ENCODE results near the gene CIBAR2. TPM values are rescaled to one million over a fixed set of nuclear protein-coding genes. Genes with fewer than 3 reads are reported as not detected.

CIBAR2 gene
- total and polyA plus RNA-seq, 10 of the 15 experiments (the other 5 are each of a cell fraction or from before 2014, with no cell fraction given): 0.05 to 0.16 (median 0.07) TPM; not detected in 7

DNA sequence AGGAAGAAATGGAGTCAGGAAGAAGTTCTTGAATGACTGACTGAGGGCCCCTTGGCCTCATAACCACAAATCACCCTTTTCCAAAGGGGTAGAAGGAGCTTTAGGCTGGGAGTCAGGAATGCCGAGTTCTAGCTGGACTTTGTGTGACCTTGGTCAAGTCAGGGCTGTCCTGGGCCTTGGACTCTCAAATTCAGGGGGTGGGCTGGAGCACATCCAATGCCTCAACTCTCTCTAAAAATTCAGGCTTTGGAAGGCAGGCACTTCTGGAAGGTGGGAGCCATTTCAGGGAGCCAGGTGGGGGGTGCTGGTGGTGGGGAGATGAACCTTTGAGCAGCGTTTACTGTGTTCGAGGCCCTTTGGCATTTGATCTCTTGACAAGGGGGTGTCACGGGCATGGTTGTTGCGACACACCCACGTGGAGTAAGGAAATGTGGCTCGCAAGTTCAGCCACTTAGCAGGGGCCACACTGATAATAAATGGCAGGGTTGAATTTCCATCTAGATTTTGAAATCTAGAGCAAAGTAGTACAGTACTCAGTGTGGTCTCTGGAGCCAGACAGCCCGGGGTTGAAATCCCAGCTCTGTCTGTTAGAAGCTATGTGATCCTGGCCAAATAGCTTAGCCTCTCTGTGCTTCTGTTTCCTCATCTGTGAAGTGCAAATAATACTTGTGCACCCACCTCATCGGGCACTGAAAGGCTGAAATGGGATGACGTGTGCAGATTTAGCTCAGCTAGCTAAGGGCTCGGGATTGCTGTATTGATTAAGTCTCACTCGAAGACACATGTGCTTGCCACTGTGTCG lies 47.1 kb upstream of the CIBAR2 start:
- WGBS (ENCODE audit: insufficient coverage, insufficient replicate concordance, low lambda C conversion rate, missing lambda C conversion rate): 67% methylated on average over 13 of the region's 13 CpGs
- no peak overlapping the region for H3K9ac ChIP-seq (ENCODE audit: control insufficient read depth, insufficient read depth, low read length)
- no peak for FAIRE-seq
- intact Hi-C loops (cut with micrococcal nuclease; ENCODE audit: unreplicated experiment) (no loop called here), in situ Hi-C loops (cut with MboI) (no loop called here)
- no peaks in the 10 kb centered on the region for H3K79me2 ChIP-seq (ENCODE audit: control insufficient read depth, insufficient read depth, low read length)
- no peak overlapping the region for H3K27ac ChIP-seq (ENCODE audit: control insufficient read depth, insufficient read depth)
- DNase-seq (ENCODE audit: low read depth, low spot score): no peak
- ATAC-seq: no peak
- TF ChIP-seq NFYA (IDR thresholded peaks at IDR 0.05; ENCODE audit: borderline replicate concordance, low read depth, low read length) (no peak), MTA2 (IDR thresholded peaks at IDR 0.05; ENCODE audit: low read depth) (no peak), HDGF (IDR thresholded peaks at IDR 0.05) (no peak), NR2C1 (IDR thresholded peaks at IDR 0.05) (no peak), RAD51 (IDR thresholded peaks at IDR 0.05) (no peak)
- TF ChIP-seq, protein P1, sequence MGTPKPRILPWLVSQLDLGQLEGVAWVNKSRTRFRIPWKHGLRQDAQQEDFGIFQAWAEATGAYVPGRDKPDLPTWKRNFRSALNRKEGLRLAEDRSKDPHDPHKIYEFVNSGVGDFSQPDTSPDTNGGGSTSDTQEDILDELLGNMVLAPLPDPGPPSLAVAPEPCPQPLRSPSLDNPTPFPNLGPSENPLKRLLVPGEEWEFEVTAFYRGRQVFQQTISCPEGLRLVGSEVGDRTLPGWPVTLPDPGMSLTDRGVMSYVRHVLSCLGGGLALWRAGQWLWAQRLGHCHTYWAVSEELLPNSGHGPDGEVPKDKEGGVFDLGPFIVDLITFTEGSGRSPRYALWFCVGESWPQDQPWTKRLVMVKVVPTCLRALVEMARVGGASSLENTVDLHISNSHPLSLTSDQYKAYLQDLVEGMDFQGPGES (IDR thresholded peaks at IDR 0.05): no peak
- TF ChIP-seq, protein P2, sequence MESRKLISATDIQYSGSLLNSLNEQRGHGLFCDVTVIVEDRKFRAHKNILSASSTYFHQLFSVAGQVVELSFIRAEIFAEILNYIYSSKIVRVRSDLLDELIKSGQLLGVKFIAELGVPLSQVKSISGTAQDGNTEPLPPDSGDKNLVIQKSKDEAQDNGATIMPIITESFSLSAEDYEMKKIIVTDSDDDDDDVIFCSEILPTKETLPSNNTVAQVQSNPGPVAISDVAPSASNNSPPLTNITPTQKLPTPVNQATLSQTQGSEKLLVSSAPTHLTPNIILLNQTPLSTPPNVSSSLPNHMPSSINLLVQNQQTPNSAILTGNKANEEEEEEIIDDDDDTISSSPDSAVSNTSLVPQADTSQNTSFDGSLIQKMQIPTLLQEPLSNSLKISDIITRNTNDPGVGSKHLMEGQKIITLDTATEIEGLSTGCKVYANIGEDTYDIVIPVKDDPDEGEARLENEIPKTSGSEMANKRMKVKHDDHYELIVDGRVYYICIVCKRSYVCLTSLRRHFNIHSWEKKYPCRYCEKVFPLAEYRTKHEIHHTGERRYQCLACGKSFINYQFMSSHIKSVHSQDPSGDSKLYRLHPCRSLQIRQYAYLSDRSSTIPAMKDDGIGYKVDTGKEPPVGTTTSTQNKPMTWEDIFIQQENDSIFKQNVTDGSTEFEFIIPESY (IDR thresholded peaks at IDR 0.05): no peak
- BruUV-seq (replicated peaks): no TSS peak
- SMC1A ChIA-PET (ENCODE audit: uncharacterized antibody, unreplicated experiment): interaction anchor here (1.2 to 1.4 kb wide), 2 partner anchors 10 to 67 kb away, joined by 4 to 5 read pairs; no protein-coding TSS in a partner anchor
- RAD21 ChIA-PET (ENCODE audit: unreplicated experiment): interaction anchor here (0.9 to 2.4 kb wide), 3 partner anchors 44 to 67 kb away, joined by 3 to 7 read pairs (median 3); no protein-coding TSS in a partner anchor
- H3K27me3 ChIP-seq (replicated peaks in 1 of 2; ENCODE audit: control insufficient read depth in 2 of 2, insufficient read depth in 2 of 2, low read length in 1 of 2): no peaks in the 10 kb centered on the region; a peak in 2 of 4 replicates
- H3K4me1 ChIP-seq (ENCODE audit: control insufficient read depth, insufficient read depth, low read length): peaks cover 2% of the 10 kb centered on the region
- no peak overlapping the region for H3K4me2 ChIP-seq (ENCODE audit: control insufficient read depth, insufficient read depth)
- CTCF ChIA-PET: interaction anchor here (1.1 to 2.5 kb wide), 5 partner anchors 13 to 94 kb away, joined by 3 to 7 read pairs (median 4); no protein-coding TSS in a partner anchor
- POLR2A ChIA-PET: no interaction called here
- H3K4me3 ChIP-seq: no peak overlapping the region
- no peaks in the 10 kb centered on the region for H4K20me1 ChIP-seq (ENCODE audit: control insufficient read depth, insufficient read depth)
- H3K9me3 ChIP-seq (replicated peaks; ENCODE audit: control insufficient read depth, insufficient read depth, low read length): no peaks in the 10 kb centered on the region
- no peak overlapping the region for H2AFZ ChIP-seq (ENCODE audit: control insufficient read depth, low read depth, low read length)
- H3K36me3 ChIP-seq (ENCODE audit: control insufficient read depth in 2 of 2, insufficient read depth in 2 of 2, low read length in 1 of 2): no peaks in the 10 kb centered on the region
